ENCODE results near the gene MINPP1.
"Not testable (repeated sequence)": the region's sequence is repeated elsewhere in the genome, so short reads cannot be mapped to it uniquely, and the experiment has no call there.

MINPP1 gene

GRCh38 chr10:87504640-87505365 lies at the start of gene MINPP1:
Gene MINPP1 (plus strand): TSS chr10:87504893. CDS start chr10:87504916, 23 bp downstream.
- peak; percentile 81 for DNase-seq
- in situ Hi-C loops (cut with MboI; ENCODE audit: low pct_unique_long_range_greater_than_20kb, low sequenced_read_pairs) = no loop called here

GRCh38 chr10:87456586-87457220 lies 48.0 kb upstream of the MINPP1 start:
- in situ Hi-C loops (cut with MboI; ENCODE audit: low pct_unique_long_range_greater_than_20kb, low sequenced_read_pairs) = not testable (repeated sequence)

GRCh38 chr10:87461751-87462150 lies 42.9 kb upstream of the MINPP1 start:
- DNase-seq; in situ Hi-C loops (cut with MboI; ENCODE audit: low pct_unique_long_range_greater_than_20kb, low sequenced_read_pairs): not testable (repeated sequence)

More at GRCh38 chr10:87456586-87457220, 48.0 kb upstream of the MINPP1 start:
- not testable (repeated sequence) for DNase-seq

GRCh38 chr10:87466849-87467248 lies 37.8 kb upstream of the MINPP1 start:
- DNase-seq; in situ Hi-C loops (cut with MboI; ENCODE audit: low pct_unique_long_range_greater_than_20kb, low sequenced_read_pairs): not testable (repeated sequence)

GRCh38 chr10:87488733-87489132 lies 16.0 kb upstream of the MINPP1 start:
- DNase-seq = not testable (repeated sequence)

GRCh38 chr10:87490285-87490684 lies 14.4 kb upstream of the MINPP1 start:
- DNase-seq; in situ Hi-C loops (cut with MboI; ENCODE audit: low pct_unique_long_range_greater_than_20kb, low sequenced_read_pairs): not testable (repeated sequence)

More at GRCh38 chr10:87488733-87489132, 16.0 kb upstream of the MINPP1 start:
- in situ Hi-C loops (cut with MboI; ENCODE audit: low pct_unique_long_range_greater_than_20kb, low sequenced_read_pairs) = not testable (repeated sequence)

- DNase-seq; in situ Hi-C loops (cut with MboI; ENCODE audit: low pct_unique_long_range_greater_than_20kb, low sequenced_read_pairs): not testable (repeated sequence)
Observed at GRCh38 chr10:87492450-87492849, 12.2 kb upstream of the MINPP1 start.

- DNase-seq; in situ Hi-C loops (cut with MboI; ENCODE audit: low pct_unique_long_range_greater_than_20kb, low sequenced_read_pairs): not testable (repeated sequence)
Observed at GRCh38 chr10:87495446-87495845, 9.2 kb upstream of the MINPP1 start.

- in situ Hi-C loops (cut with MboI; ENCODE audit: low pct_unique_long_range_greater_than_20kb, low sequenced_read_pairs); DNase-seq: not testable (repeated sequence)
Observed at GRCh38 chr10:87497386-87497785, 7.3 kb upstream of the MINPP1 start.

GRCh38 chr10:87498106-87498789 lies 6.4 kb upstream of the MINPP1 start:
- DNase-seq; in situ Hi-C loops (cut with MboI; ENCODE audit: low pct_unique_long_range_greater_than_20kb, low sequenced_read_pairs): not testable (repeated sequence)

- peak; percentile 19 for DNase-seq
- in situ Hi-C loops (cut with MboI; ENCODE audit: low pct_unique_long_range_greater_than_20kb, low sequenced_read_pairs) = no loop called here
Observed at GRCh38 chr10:87500646-87501048, 4.0 kb upstream of the MINPP1 start.

- in situ Hi-C loops (cut with MboI; ENCODE audit: low pct_unique_long_range_greater_than_20kb, low sequenced_read_pairs) = no loop called here
- no peak for DNase-seq
Observed at GRCh38 chr10:87503401-87503800, 1.3 kb upstream of the MINPP1 start.

- in situ Hi-C loops (cut with MboI; ENCODE audit: low pct_unique_long_range_greater_than_20kb, low sequenced_read_pairs) = no loop called here
- DNase-seq = no peak
Observed at GRCh38 chr10:87503886-87504285, 807 bp upstream of the MINPP1 start.

- in situ Hi-C loops (cut with MboI; ENCODE audit: low pct_unique_long_range_greater_than_20kb, low sequenced_read_pairs) = no loop called here
- no peak for DNase-seq
Observed at GRCh38 chr10:87504307-87504639, 420 bp upstream of the MINPP1 start.

GRCh38 chr10:87505366-87506111 lies 846 bp downstream of the MINPP1 start:
- DNase-seq = peak; percentile 50
- in situ Hi-C loops (cut with MboI; ENCODE audit: low pct_unique_long_range_greater_than_20kb, low sequenced_read_pairs) = no loop called here

GRCh38 chr10:87506956-87507355 lies 2.3 kb downstream of the MINPP1 start:
- no peak for DNase-seq
- in situ Hi-C loops (cut with MboI; ENCODE audit: low pct_unique_long_range_greater_than_20kb, low sequenced_read_pairs) = no loop called here

GRCh38 chr10:87507879-87508483 lies 3.3 kb downstream of the MINPP1 start:
- in situ Hi-C loops (cut with MboI; ENCODE audit: low pct_unique_long_range_greater_than_20kb, low sequenced_read_pairs) = no loop called here
- no peak for DNase-seq

GRCh38 chr10:87508837-87509236 lies 4.1 kb downstream of the MINPP1 start:
- DNase-seq = no peak
- in situ Hi-C loops (cut with MboI; ENCODE audit: low pct_unique_long_range_greater_than_20kb, low sequenced_read_pairs) = no loop called here

GRCh38 chr10:87510025-87510424 lies 5.3 kb downstream of the MINPP1 start:
- in situ Hi-C loops (cut with MboI; ENCODE audit: low pct_unique_long_range_greater_than_20kb, low sequenced_read_pairs) = no loop called here

More at GRCh38 chr10:87510025-87510424, 5.3 kb downstream of the MINPP1 start:
- DNase-seq = no peak
